ES-I3 (cell line): Measurements from ENCODE around the gene FUT1.
"Not testable (repeated sequence)": the region's sequence is repeated elsewhere in the genome, so short reads cannot be mapped to it uniquely, and the experiment has no call there.

Experiments used
- H3K36me3 ChIP-seq: 2 replicates; pipeline ENCODE4 v1.6.1; 2013; ENCODE audit warnings: mild to moderate bottlenecking, low read length, control low read depth, moderate library complexity; ENCODE audit not compliant: insufficient read depth
- H3K4me1 ChIP-seq: 2 replicates; pipeline ENCODE4 v1.6.1; 2013; ENCODE audit warnings: mild to moderate bottlenecking, control low read depth, low read length; ENCODE audit not compliant: insufficient read depth
- H3K9ac ChIP-seq: 2 replicates; pipeline ENCODE4 v1.6.1; 2013; ENCODE audit warnings: low read depth, mild to moderate bottlenecking, low read length, moderate library complexity
- H3K9me3 ChIP-seq: 2 replicates; pipeline ENCODE4 v1.6.1; 2013; ENCODE audit warnings: mild to moderate bottlenecking, low read length, moderate library complexity; ENCODE audit not compliant: control insufficient read depth, insufficient read depth

The FUT1 gene

GRCh38 chr19:48779636-48780035 lies 27.2 kb upstream of the FUT1 start:
- Histone ChIP-seq H3K36me3 (no peaks in the 10 kb centered on the region), H3K9ac (no peak overlapping the region), H3K4me1 (no peaks in the 10 kb centered on the region; the same call in 1 of the 2 replicates)

GRCh38 chr19:48777720-48778119 lies 25.3 kb upstream of the FUT1 start:
- no peak overlapping the region for H3K9ac ChIP-seq
- H3K4me1 ChIP-seq: no peaks in the 10 kb centered on the region; the same call in 1 of the 2 replicates
- H3K9me3 ChIP-seq: 0 out of 2 replicates have a peak, but pooled peaks cover 2% of the 10 kb centered on the region

More at GRCh38 chr19:48779636-48780035, 27.2 kb upstream of the FUT1 start:
- 0 out of 2 replicates have a peak, but pooled peaks cover 2% of the 10 kb centered on the region for H3K9me3 ChIP-seq

GRCh38 chr19:48777139-48777538 lies 24.7 kb upstream of the FUT1 start:
- H3K36me3 ChIP-seq: no peaks in the 10 kb centered on the region
- 0 out of 2 replicates have a peak, but pooled peaks cover 2% of the 10 kb centered on the region for H3K9me3 ChIP-seq
- no peaks in the 10 kb centered on the region; the same call in 1 of the 2 replicates for H3K4me1 ChIP-seq
- no peak overlapping the region for H3K9ac ChIP-seq

More at GRCh38 chr19:48777720-48778119, 25.3 kb upstream of the FUT1 start:
- H3K36me3 ChIP-seq: no peaks in the 10 kb centered on the region

- no peak overlapping the region for H3K9ac ChIP-seq
- no peaks in the 10 kb centered on the region for H3K36me3 ChIP-seq
- H3K4me1 ChIP-seq: peaks cover 4% of the 10 kb centered on the region; the same call in 1 of the 2 replicates
- no peaks in the 10 kb centered on the region for H3K9me3 ChIP-seq
Observed at GRCh38 chr19:48772503-48772953, 20.1 kb upstream of the FUT1 start.

- Histone ChIP-seq H3K9ac (no peak overlapping the region), H3K9me3 (no peaks in the 10 kb centered on the region), H3K36me3 (no peaks in the 10 kb centered on the region), H3K4me1 (peaks cover 4% of the 10 kb centered on the region; the same call in 1 of the 2 replicates)
Observed at GRCh38 chr19:48770734-48771472, 18.5 kb upstream of the FUT1 start.

- H3K9ac ChIP-seq: no peak overlapping the region
- H3K36me3 ChIP-seq: no peaks in the 10 kb centered on the region
Observed at GRCh38 chr19:48770266-48770665, 17.8 kb upstream of the FUT1 start.

GRCh38 chr19:48768994-48769713 lies 16.7 kb upstream of the FUT1 start:
- Histone ChIP-seq H3K9ac (no peak overlapping the region), H3K9me3 (no peaks in the 10 kb centered on the region), H3K4me1 (peaks cover 4% of the 10 kb centered on the region; the same call in 1 of the 2 replicates), H3K36me3 (no peaks in the 10 kb centered on the region)

More at GRCh38 chr19:48770266-48770665, 17.8 kb upstream of the FUT1 start:
- Histone ChIP-seq H3K4me1 (peaks cover 4% of the 10 kb centered on the region; the same call in 1 of the 2 replicates), H3K9me3 (no peaks in the 10 kb centered on the region)

GRCh38 chr19:48768171-48768753 lies 15.8 kb upstream of the FUT1 start:
- not testable (repeated sequence) for H3K9ac ChIP-seq, H3K36me3 ChIP-seq, H3K4me1 ChIP-seq, H3K9me3 ChIP-seq

GRCh38 chr19:48765816-48766215 lies 13.4 kb upstream of the FUT1 start:
- H3K4me1 ChIP-seq, H3K9ac ChIP-seq, H3K36me3 ChIP-seq, H3K9me3 ChIP-seq: not testable (repeated sequence)

GRCh38 chr19:48760504-48761205 lies 8.2 kb upstream of the FUT1 start:
- no peaks in the 10 kb centered on the region for H3K36me3 ChIP-seq
- no peaks in the 10 kb centered on the region for H3K9me3 ChIP-seq
- no peak overlapping the region for H3K9ac ChIP-seq
- peaks cover under 1% of the 10 kb centered on the region; the same call in 1 of the 2 replicates for H3K4me1 ChIP-seq

GRCh38 chr19:48757741-48758144 lies 5.3 kb upstream of the FUT1 start:
- Histone ChIP-seq H3K4me1 (peaks cover 11% of the 10 kb centered on the region; the same call in 1 of the 2 replicates), H3K9me3 (no peaks in the 10 kb centered on the region), H3K36me3 (no peaks in the 10 kb centered on the region), H3K9ac (no peak overlapping the region)

- H3K9me3 ChIP-seq: no peaks in the 10 kb centered on the region
- H3K4me1 ChIP-seq: peaks cover 11% of the 10 kb centered on the region; the same call in 1 of the 2 replicates
- no peak overlapping the region for H3K9ac ChIP-seq
- H3K36me3 ChIP-seq: no peaks in the 10 kb centered on the region
Observed at GRCh38 chr19:48757089-48757675, 4.7 kb upstream of the FUT1 start.

GRCh38 chr19:48756686-48757085 lies 4.2 kb upstream of the FUT1 start:
- H3K4me1 ChIP-seq: peaks cover 11% of the 10 kb centered on the region; the same call in 1 of the 2 replicates
- H3K36me3 ChIP-seq: no peaks in the 10 kb centered on the region
- no peak overlapping the region for H3K9ac ChIP-seq
- H3K9me3 ChIP-seq: no peaks in the 10 kb centered on the region
